ENCODE results near the gene PGAP3. TPM values are rescaled to one million over a fixed set of nuclear protein-coding genes. Genes with fewer than 3 reads are reported as not detected.

PGAP3 gene
- total RNA-seq, 1 donor from 2014 or later, result 17.7 TPM

- TF ChIP-seq POLR2AphosphoS5 (IDR thresholded peaks at IDR 0.05; ENCODE audit: insufficient read depth in 1 of 2, low read depth in 1 of 2) (no peak), POLR2A (IDR thresholded peaks at IDR 0.05) (no peak), CTCF (IDR thresholded peaks at IDR 0.05) (no peak)
- no peaks in the 10 kb centered on the region for H3K36me3 ChIP-seq
- H3K4me3 ChIP-seq, result no peak overlapping the region
- no peaks in the 10 kb centered on the region for H3K9me3 ChIP-seq
- no peak overlapping the region for H3K27ac ChIP-seq
- H3K4me1 ChIP-seq, result peaks cover 56% of the 10 kb centered on the region
- no peak for DNase-seq (ENCODE audit: extremely low spot score in 2 of 2)
- intact Hi-C loops (cut with DNase I), result no loop called here
- H3K27me3 ChIP-seq, result no peaks in the 10 kb centered on the region
Measured at GRCh38 chr17:39670746-39671145, 17.1 kb downstream of the PGAP3 start.

GRCh38 chr17:39669897-39670735, 17.7 kb downstream of the PGAP3 start:
- peaks cover 54% of the 10 kb centered on the region for H3K4me1 ChIP-seq
- no peak for DNase-seq (ENCODE audit: extremely low spot score in 2 of 2)
- no peak overlapping the region for H3K27ac ChIP-seq
- no peaks in the 10 kb centered on the region for H3K27me3 ChIP-seq
- no peaks in the 10 kb centered on the region for H3K36me3 ChIP-seq
- TF ChIP-seq POLR2AphosphoS5 (IDR thresholded peaks at IDR 0.05; ENCODE audit: insufficient read depth in 1 of 2, low read depth in 1 of 2) (no peak), POLR2A (IDR thresholded peaks at IDR 0.05) (no peak), CTCF (IDR thresholded peaks at IDR 0.05) (no peak)
- H3K4me3 ChIP-seq, result no peak overlapping the region
- H3K9me3 ChIP-seq, result no peaks in the 10 kb centered on the region
- intact Hi-C loops (cut with DNase I), result loop anchor here (5.0 kb wide), 1 partner anchor 38 kb away; no protein-coding TSS in a partner anchor

- Histone ChIP-seq H3K27ac (peak within 1 kb of the TSS; percentile 7), H3K27me3 (no peaks in the 10 kb centered on the region), H3K4me3 (peak within 1 kb of the TSS; percentile 43 to 49), H3K36me3 (no peaks in the 10 kb centered on the region), H3K4me1 (peaks cover 59% of the 10 kb centered on the region), H3K9me3 (no peaks in the 10 kb centered on the region)
- no peak for DNase-seq (ENCODE audit: extremely low spot score in 2 of 2)
- intact Hi-C loops (cut with DNase I), result loop anchor here (5.0 kb wide), 1 partner anchor 36 kb away; no protein-coding TSS in a partner anchor
- TF ChIP-seq CTCF (IDR thresholded peaks at IDR 0.05), result peak in 2 of 3 experiments; percentile 15 to 49
- no peak for TF ChIP-seq POLR2A (IDR thresholded peaks at IDR 0.05)
Measured at GRCh38 chr17:39667945-39668924, 19.6 kb downstream of the PGAP3 start, which contains the start of gene PNMT. PNMT (plus strand) TSS chr17:39668453; CDS start chr17:39668476, 23 bp downstream.

- TF ChIP-seq POLR2A (IDR thresholded peaks at IDR 0.05), result no peak
- TF ChIP-seq POLR2AphosphoS5 (IDR thresholded peaks at IDR 0.05; ENCODE audit: insufficient read depth in 1 of 2, low read depth in 1 of 2), result no peak
- TF ChIP-seq CTCF (IDR thresholded peaks at IDR 0.05), result no peak
- Histone ChIP-seq H3K36me3 (peaks cover 0 to 7% of the 10 kb centered on the region in 2 donors), H3K4me3 (peak overlapping the region; percentile 43 to 49), H3K4me1 (peaks cover 67% of the 10 kb centered on the region), H3K9me3 (no peaks in the 10 kb centered on the region), H3K27me3 (no peaks in the 10 kb centered on the region), H3K27ac (peak overlapping the region; percentile 7)
- no peak for DNase-seq (ENCODE audit: extremely low spot score in 2 of 2)
- intact Hi-C loops (cut with DNase I), result loop anchor here (5.0 kb wide), 1 partner anchor 35 kb away; no protein-coding TSS in a partner anchor
Measured at GRCh38 chr17:39667262-39667944, 20.5 kb downstream of the PGAP3 start.

Measured in vagina (tissue), 2 donors.